ENCODE data around the gene CSF1.

The CSF1 gene

GRCh38 chr1:109960745-109961094 lies 50.1 kb downstream of the CSF1 start:
- Histone ChIP-seq H3K4me3 (ENCODE audit: low read depth, low read length) (no peak overlapping the region), H3K27ac (no peak overlapping the region), H3K27me3 (ENCODE audit: insufficient read depth, low read depth, severe bottlenecking) (no peaks in the 10 kb centered on the region), H3K36me3 (no peaks in the 10 kb centered on the region), H3K9me3 (ENCODE audit: severe bottlenecking) (no peaks in the 10 kb centered on the region)
- no peak for TF ChIP-seq CTCF (IDR thresholded peaks at IDR 0.05; ENCODE audit: low read depth, low read length)
- no peak for DNase-seq

- H3K27me3 ChIP-seq (ENCODE audit: insufficient read depth, low read depth, severe bottlenecking) = no peaks in the 10 kb centered on the region
- no peak overlapping the region for H3K4me3 ChIP-seq (ENCODE audit: low read depth, low read length)
- no peaks in the 10 kb centered on the region for H3K36me3 ChIP-seq
- DNase-seq = no peak
- H3K27ac ChIP-seq = no peak overlapping the region
- no peak for TF ChIP-seq CTCF (IDR thresholded peaks at IDR 0.05; ENCODE audit: low read depth, low read length)
- no peaks in the 10 kb centered on the region for H3K9me3 ChIP-seq (ENCODE audit: severe bottlenecking)
Observed at GRCh38 chr1:109963864-109964263, 53.2 kb downstream of the CSF1 start.

- Histone ChIP-seq H3K4me3 (ENCODE audit: low read depth, low read length) (no peak overlapping the region), H3K36me3 (no peaks in the 10 kb centered on the region), H3K27ac (no peak overlapping the region), H3K27me3 (ENCODE audit: insufficient read depth, low read depth, severe bottlenecking) (no peaks in the 10 kb centered on the region), H3K9me3 (ENCODE audit: severe bottlenecking) (no peaks in the 10 kb centered on the region)
- no peak for TF ChIP-seq CTCF (IDR thresholded peaks at IDR 0.05; ENCODE audit: low read depth, low read length)
- no peak for DNase-seq
Observed at GRCh38 chr1:109969146-109969829, 58.6 kb downstream of the CSF1 start.

GRCh38 chr1:109969907-109970306 lies 59.3 kb downstream of the CSF1 start:
- no peaks in the 10 kb centered on the region for H3K9me3 ChIP-seq (ENCODE audit: severe bottlenecking)
- no peak overlapping the region for H3K27ac ChIP-seq
- no peak for DNase-seq
- H3K36me3 ChIP-seq = no peaks in the 10 kb centered on the region
- no peak for TF ChIP-seq CTCF (IDR thresholded peaks at IDR 0.05; ENCODE audit: low read depth, low read length)
- no peak overlapping the region for H3K4me3 ChIP-seq (ENCODE audit: low read depth, low read length)
- no peaks in the 10 kb centered on the region for H3K27me3 ChIP-seq (ENCODE audit: insufficient read depth, low read depth, severe bottlenecking)

- DNase-seq = no peak
- no peaks in the 10 kb centered on the region for H3K36me3 ChIP-seq
- no peak overlapping the region for H3K27ac ChIP-seq
- no peak for TF ChIP-seq CTCF (IDR thresholded peaks at IDR 0.05; ENCODE audit: low read depth, low read length)
- no peaks in the 10 kb centered on the region for H3K27me3 ChIP-seq (ENCODE audit: insufficient read depth, low read depth, severe bottlenecking)
- no peak overlapping the region for H3K4me3 ChIP-seq (ENCODE audit: low read depth, low read length)
- no peaks in the 10 kb centered on the region for H3K9me3 ChIP-seq (ENCODE audit: severe bottlenecking)
Observed at GRCh38 chr1:109971559-109971958, 60.9 kb downstream of the CSF1 start.

GRCh38 chr1:109974191-109974590 lies 63.5 kb downstream of the CSF1 start:
- H3K27ac ChIP-seq = no peak overlapping the region
- no peak overlapping the region for H3K4me3 ChIP-seq (ENCODE audit: low read depth, low read length)
- H3K27me3 ChIP-seq (ENCODE audit: insufficient read depth, low read depth, severe bottlenecking) = no peaks in the 10 kb centered on the region
- no peaks in the 10 kb centered on the region for H3K9me3 ChIP-seq (ENCODE audit: severe bottlenecking)
- no peak for TF ChIP-seq CTCF (IDR thresholded peaks at IDR 0.05; ENCODE audit: low read depth, low read length)
- DNase-seq = no peak
- H3K36me3 ChIP-seq = no peaks in the 10 kb centered on the region
